HUES64 (cell line): ENCODE data around the gene CEBPA.

Experiments used
- H3K27ac ChIP-seq: 2 replicates; pipeline ENCODE4 v1.7.0; 2013; ENCODE audit warnings: low read depth, low read length, inconsistent platforms
- H3K27me3 ChIP-seq: 2 replicates; pipeline ENCODE4 v1.6.1; 2013; ENCODE audit warnings: mild to moderate bottlenecking, low read length; ENCODE audit not compliant: insufficient read depth
- H3K36me3 ChIP-seq: 2 replicates; pipeline ENCODE4 v1.6.1; 2013; ENCODE audit warnings: mild to moderate bottlenecking, low read length; ENCODE audit not compliant: insufficient read depth
- H3K4me1 ChIP-seq: 2 replicates; pipeline ENCODE4 v1.6.1; 2013; ENCODE audit warnings: mild to moderate bottlenecking, low read length, moderate library complexity; ENCODE audit not compliant: insufficient read depth
- H3K4me3 ChIP-seq: 2 replicates; pipeline ENCODE4 v1.5.1; 2013; ENCODE audit warnings: mild to moderate bottlenecking, low read length, moderate library complexity
- H3K9ac ChIP-seq: 2 replicates; pipeline ENCODE4 v1.6.1; 2013; ENCODE audit warnings: mild to moderate bottlenecking, low read depth, low read length
- H3K9me3 ChIP-seq: 2 replicates; pipeline ENCODE4 v1.6.1; 2013; ENCODE audit warnings: low read depth, low read length; ENCODE audit not compliant: insufficient read depth
- WGBS: fragments of 150-250, 120-280 bp; methylation state at CpG from one replicate; pipeline ENCODE4 v1.1.7; 2013; ENCODE audit warnings: missing lambda C conversion rate; 5-methylcytosine and 5-hydroxymethylcytosine counted together

CEBPA gene

DNA sequence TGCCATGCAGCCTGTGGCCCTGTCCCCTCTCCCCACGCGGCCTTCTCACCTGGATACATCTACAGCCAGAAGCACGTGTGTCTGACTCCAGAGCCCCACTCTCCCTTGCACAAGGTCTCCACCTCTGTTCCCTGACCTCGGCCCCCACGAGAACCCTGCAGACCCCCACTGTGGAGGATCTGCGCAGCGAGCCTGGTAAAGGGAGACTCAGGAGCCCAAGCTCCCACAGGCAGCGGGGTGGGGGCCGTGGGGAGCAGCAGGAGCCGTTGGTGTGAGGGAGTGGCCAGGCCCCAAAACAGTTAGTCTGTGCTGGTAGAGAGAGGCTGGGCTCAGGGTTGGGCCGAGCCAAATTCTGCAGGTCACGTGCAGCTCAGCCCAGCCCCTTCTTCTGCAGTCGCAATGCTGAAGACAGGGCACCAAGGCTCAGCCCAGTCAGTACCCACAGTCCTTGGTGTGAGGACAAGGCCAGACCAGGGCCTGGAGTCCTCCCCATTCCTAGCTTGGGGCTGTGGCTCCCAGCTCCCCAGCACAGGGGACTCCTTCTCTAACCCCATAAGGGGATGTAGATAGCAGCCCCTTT, 48.0 kb downstream of the CEBPA start:
- 0 out of 2 replicates have a peak, but pooled peaks cover 2% of the 10 kb centered on the region for H3K9me3 ChIP-seq
- H3K4me3 ChIP-seq = no peak overlapping the region
- H3K4me1 ChIP-seq = no peaks in the 10 kb centered on the region
- no peak overlapping the region for H3K9ac ChIP-seq
- no peaks in the 10 kb centered on the region for H3K27me3 ChIP-seq
- no peak overlapping the region for H3K27ac ChIP-seq
- no peaks in the 10 kb centered on the region for H3K36me3 ChIP-seq
- WGBS = 82% methylated on average over 13 of the region's 13 CpGs

DNA sequence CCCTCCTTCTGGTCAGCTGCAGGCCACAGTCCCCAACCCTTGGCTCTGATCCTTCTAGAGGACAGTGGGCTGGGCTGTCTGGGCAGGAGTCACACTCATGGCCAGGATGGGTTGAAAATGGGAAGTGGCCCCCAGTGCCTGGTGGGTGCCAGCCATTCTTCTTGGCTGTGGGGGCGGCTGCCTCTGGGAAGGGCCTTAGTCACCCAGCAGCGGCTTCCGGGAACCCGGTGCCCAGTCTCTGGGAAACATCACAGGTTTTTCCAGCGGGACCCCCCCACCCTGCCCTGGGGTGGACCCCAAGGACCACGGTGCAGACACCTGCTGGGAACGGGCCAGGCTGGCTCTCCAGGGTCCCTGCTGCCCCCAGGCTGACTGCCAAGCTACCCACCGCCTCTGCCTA, 49.4 kb downstream of the CEBPA start:
- Histone ChIP-seq H3K4me3 (no peak overlapping the region), H3K36me3 (no peaks in the 10 kb centered on the region), H3K27ac (no peak overlapping the region), H3K27me3 (no peaks in the 10 kb centered on the region), H3K4me1 (no peaks in the 10 kb centered on the region), H3K9me3 (0 out of 2 replicates have a peak, but pooled peaks cover 2% of the 10 kb centered on the region), H3K9ac (no peak overlapping the region)
- 94% methylated on average over 8 of the region's 8 CpGs for WGBS

DNA sequence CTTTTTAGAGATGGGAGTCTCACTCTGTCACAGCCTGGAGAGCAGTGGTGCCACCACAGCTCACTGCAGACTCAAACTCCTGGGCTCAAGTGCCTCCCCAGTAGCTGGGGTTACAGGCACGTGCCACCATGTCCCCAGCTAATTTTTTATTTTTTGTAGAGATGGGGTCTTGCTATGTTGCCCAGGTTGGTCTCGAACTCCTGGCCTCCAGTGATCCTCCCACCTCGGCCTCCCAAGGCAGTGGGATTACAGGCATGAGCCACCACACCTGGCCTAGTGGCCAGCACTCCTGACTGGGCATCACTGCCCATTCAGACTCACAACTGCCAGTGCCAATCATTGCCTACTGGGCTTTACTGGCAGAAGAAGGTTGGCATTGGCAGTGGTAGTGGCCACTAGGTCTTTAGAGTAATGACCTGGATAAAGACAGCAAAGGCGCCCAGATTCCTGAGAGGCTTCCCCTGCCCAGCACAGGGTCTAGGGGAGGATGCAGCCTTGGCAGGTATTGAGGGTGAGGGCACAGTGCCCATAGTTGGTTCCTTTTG, 49.8 kb downstream of the CEBPA start:
- Histone ChIP-seq H3K36me3 (no peaks in the 10 kb centered on the region), H3K27ac (no peak overlapping the region), H3K9ac (no peak overlapping the region), H3K27me3 (no peaks in the 10 kb centered on the region), H3K9me3 (no peaks in the 10 kb centered on the region), H3K4me3 (no peak overlapping the region), H3K4me1 (no peaks in the 10 kb centered on the region)
- WGBS = 91% methylated on average over 4 of the region's 4 CpGs

DNA sequence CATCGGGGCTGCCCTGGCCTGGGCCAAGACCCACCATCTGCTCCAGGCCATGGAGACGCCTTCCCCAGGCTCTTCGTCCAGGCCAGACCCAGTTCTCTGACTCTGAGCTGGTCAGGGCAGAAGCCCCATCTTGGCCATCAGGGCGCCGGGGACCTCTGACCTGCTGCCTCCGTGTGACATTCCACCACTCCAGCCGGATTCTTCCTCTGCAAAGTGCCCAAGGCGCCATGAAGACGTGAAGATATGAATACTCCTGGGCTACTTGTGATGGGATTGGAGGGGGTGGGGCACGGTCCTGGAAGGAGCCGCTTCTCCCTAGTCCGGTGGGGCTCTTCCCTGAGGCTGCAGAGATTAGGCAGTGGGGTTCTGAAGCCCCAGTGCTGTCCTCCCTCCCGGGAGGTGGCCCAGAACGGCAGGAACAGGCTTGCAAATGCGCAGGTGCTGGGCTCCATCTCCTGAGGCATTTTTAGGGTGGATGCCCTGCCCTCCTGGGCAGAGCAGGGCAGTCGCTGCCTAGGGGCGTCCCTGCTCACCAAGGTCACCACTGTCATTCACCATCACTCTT, 50.7 kb downstream of the CEBPA start:
- Histone ChIP-seq H3K36me3 (no peaks in the 10 kb centered on the region), H3K27ac (no peak overlapping the region), H3K4me3 (no peak overlapping the region), H3K27me3 (no peaks in the 10 kb centered on the region), H3K4me1 (no peaks in the 10 kb centered on the region), H3K9ac (no peak overlapping the region), H3K9me3 (no peaks in the 10 kb centered on the region)
- 80% methylated on average over 17 of the region's 17 CpGs for WGBS

DNA sequence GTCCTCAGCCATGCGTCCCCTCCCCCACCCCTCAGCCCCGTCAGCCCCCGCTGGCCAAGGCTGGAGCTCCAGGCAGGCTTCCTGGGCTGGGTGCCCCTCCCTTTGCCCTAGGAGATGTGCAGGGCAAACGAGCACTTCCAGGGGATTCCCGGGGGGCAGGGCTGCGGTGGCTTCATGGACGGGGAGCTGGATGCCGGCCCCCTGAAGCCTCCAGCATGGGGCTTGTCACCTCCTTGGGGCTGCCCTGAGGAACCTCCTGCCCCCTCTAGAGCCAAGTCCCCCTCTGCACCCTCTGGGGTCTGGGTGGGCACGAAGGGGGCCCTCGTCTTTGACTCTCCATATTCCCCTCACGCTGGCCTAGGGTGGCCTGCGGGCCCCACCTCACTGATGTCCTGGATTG, 51.3 kb downstream of the CEBPA start:
- no peaks in the 10 kb centered on the region for H3K4me1 ChIP-seq
- WGBS = 57% methylated on average over 12 of the region's 12 CpGs
- no peaks in the 10 kb centered on the region for H3K9me3 ChIP-seq
- H3K36me3 ChIP-seq = no peaks in the 10 kb centered on the region
- no peak overlapping the region for H3K27ac ChIP-seq
- no peaks in the 10 kb centered on the region for H3K27me3 ChIP-seq
- H3K4me3 ChIP-seq = no peak overlapping the region
- H3K9ac ChIP-seq = no peak overlapping the region

DNA sequence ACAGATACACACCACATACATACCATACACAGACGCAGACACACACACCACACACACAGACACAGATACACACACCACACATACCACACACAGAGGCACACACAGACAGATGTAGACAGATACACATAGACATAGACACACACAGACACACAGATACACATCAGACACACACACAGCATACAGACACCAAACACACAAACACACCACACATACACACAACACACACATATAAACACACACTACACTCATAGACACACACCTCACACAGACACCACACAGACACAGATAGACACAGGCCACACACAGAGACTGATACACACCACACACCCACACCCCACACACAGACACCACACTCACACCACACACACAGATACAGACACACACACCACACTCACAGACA, 51.8 kb downstream of the CEBPA start:
- Histone ChIP-seq H3K9ac (no peak overlapping the region), H3K36me3 (no peaks in the 10 kb centered on the region), H3K4me3 (no peak overlapping the region), H3K9me3 (peaks cover 2% of the 10 kb centered on the region; the same call in 1 of the 2 replicates), H3K27ac (no peak overlapping the region), H3K4me1 (no peaks in the 10 kb centered on the region), H3K27me3 (no peaks in the 10 kb centered on the region)
- WGBS = 97% methylated on average over 1 of the region's 1 CpG
